GM18520 (cell line): ENCODE data around the gene LPAR2.
A peak's percentile ranks its signal among the peaks of the same experiment; 100 is the strongest.
"Not testable (repeated sequence)": the region's sequence is repeated elsewhere in the genome, so short reads cannot be mapped to it uniquely, and the experiment has no call there.

Experiments
- ATAC-seq: cut with Tn5 transposase; IDR thresholded peaks from one replicate; pipeline ENCODE4 v1.9.1; 2021; ENCODE audit not compliant: unreplicated experiment

Gene LPAR2

DNA sequence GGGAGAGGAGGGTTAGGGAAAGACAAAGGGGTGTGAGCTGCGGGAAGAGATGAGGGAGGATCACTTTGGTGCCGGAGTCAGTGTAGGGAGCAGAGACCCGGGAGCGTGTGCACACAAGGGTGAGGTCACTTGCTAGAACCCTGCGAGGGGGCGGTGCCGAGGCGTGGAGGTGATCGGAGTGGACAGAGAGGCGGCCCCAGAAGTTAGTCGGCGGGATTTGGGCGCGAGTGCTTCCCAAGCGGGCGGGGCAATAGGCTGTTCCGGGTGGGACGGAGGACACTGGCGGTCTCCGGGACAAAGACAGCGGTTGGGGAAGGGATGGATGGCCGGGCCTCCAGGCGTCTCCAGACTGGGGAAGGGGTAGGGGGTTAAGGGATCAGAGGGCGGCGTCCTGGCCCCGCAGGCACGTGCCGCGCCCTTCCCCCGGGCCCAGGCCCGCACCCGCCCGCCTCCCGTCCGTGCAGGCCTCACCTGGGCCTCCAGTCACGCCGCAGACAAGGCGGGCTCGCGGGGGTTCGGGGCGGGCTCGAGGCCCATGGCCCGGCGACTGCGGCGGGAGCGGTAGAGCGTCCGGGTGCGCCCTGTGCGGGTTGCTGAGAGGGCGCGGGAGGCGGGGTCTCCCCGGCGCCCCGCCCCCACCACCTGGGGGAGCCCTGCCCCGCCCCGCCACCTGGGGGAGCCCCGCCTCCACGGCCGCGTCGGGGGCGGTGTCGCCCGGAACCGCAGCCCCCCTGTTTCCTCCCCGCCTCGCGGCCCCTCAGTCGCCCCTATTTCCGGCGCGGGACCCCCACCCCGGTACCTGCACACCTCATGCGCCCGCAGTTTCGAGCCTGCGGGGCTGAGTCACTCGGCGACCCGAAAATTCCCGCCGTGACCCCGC is at the start of gene LPAR2:
TSS of gene LPAR2 (minus strand) at position 600 of the 880 bp plus-strand sequence. CDS start 945 bp downstream, outside the sequence.
- peak; percentile 47 for ATAC-seq

DNA sequence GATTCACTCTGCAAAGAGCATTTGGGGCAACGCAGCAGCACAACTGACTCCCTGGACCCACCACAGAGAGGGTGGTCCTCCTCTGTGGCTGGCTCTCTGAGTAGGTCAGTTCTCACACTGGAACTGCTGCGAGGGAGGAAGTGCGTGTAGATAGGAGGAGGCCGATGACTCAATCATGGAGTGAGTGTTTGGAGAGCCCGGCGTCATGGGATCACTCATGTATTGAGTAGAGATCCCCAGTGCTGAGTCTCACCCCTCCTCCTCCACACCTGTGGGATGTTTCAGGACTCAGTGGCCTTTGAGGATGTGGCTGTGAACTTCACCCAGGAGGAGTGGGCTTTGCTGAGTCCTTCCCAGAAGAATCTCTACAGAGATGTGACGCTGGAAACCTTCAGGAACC is 49.6 kb upstream of the LPAR2 start:
- ATAC-seq: no peak

DNA sequence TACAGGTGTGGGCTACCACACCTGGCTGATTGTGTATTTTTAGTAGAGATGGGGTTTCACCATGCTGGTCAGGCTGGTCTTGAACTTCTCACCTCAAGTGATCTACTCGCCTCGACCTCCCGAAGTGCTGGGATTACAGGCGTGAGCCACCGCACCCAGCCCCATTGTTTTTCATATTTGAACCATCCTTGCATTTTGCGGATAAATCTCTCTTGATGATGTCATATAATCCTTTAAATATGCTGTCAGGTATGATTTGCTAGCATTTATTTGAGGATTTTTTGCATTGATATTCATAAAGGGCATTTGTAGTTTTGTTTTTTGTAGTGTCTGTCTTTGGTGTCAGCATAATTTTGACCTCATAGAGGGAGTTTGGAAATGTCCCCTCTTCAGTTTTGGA is 46.3 kb upstream of the LPAR2 start:
- ATAC-seq: no peak

DNA sequence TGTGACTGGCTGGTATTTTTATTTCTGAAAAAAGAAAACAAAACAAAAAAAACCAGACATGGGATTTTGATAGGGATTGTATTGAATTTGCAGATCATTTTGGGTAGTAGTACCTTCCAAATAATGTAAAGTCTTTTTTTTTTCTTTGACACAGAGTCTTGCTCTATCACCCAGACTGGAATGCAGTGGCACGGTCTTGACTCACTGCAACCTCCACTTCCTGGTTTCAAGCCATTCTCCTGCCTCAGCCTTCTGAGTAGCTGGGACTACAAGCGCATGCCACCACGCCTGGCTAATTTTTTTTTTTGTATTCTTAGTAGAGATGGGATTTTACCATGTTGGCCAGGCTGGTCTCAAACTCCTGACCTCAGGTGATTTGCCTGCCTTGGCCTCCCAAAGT is 44.8 kb upstream of the LPAR2 start:
- ATAC-seq: no peak

DNA sequence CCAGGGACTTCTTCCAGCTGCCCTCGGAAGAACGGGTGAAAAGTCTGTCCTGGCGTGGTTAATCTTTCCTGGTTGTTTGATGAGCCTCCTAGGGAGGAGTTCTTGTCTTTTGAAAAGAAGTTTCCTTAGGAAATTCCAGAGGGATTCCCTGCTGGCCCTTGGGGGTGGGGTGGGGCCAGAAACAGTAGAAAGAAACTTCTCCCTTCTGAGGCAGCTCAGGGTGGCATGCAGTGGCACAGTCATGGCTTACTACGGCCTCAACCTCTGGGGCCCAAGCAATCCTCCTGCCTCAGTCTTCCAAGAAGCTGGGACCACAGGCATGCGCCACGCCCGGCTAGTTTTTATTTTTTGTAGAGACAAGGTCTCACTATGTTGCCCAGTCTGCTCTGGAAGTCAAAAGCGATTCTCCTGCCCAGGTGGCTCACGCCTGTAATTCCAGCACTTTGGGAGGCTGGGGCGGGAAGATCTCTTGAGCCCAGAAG is 42.1 kb upstream of the LPAR2 start:
- no peak for ATAC-seq

DNA sequence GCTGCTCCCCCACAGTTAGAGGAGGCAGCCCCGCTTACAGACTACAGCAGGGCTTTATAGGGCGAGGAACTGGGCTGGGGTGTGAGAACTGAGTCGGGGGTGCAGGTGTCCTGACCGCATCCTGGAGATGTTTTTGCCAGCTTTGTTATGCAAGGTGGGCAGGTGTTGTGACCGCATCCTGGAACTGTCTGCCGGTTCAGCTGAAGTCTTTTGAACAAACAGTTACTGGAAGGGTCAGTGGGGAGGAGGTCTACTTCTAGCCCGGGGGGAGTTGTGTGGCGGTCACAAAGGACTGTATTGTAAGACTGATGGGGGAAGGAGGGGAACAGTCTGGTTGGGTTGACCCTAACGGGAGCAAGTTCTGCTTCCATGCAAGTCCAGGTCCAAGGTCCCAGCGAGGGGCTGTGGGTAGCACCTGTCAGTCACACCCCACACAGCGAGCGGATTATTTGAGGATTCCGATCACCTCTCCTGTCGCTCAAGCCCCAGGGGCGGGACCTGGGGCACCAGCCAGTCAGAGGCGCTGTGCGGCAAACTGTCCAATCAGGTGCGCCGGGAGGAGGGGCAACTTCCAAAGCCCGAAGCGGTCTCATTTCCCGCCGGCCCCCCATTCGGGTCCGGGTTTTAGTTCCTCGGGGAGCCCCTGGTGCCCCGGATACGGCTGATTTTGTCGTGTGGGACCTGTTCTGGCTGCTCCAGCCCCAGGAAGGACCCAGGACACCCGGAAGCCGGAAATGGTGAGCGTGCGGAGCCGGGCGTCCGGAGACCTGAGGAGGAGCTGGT is 40.4 kb upstream of the LPAR2 start, which contains the start of gene ZNF101:
TSS of gene ZNF101 (plus strand) at position 610 of the 783 bp plus-strand sequence. CDS start at position 735, 125 bp downstream.
- ATAC-seq: peak; percentile 67

DNA sequence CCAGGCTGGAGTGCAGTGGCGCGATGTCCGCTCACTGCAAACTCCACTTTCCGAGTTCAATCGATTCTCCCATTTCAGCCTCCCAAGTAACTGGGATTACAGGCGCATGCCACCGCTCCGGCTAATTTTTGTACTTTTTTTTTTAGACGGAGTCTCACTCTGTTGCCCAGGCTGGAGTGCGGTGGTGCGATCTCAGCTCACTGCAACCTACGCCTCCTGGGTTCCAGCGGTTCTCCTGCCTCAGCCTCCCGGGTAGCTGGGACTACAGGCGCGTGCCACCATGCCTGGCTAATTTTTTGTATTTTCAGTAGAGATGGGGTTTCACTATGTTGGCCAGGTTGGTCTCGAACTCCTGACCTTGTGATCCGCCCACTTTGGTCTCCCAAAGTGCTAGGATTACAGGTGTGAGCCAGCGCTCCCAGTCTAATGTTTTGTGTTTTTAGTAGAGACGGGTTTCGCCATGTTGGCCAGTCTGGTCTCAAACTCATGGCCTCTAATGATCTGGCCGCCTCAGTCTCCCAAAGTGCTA is 37.5 kb upstream of the LPAR2 start:
- ATAC-seq: not testable (repeated sequence)

DNA sequence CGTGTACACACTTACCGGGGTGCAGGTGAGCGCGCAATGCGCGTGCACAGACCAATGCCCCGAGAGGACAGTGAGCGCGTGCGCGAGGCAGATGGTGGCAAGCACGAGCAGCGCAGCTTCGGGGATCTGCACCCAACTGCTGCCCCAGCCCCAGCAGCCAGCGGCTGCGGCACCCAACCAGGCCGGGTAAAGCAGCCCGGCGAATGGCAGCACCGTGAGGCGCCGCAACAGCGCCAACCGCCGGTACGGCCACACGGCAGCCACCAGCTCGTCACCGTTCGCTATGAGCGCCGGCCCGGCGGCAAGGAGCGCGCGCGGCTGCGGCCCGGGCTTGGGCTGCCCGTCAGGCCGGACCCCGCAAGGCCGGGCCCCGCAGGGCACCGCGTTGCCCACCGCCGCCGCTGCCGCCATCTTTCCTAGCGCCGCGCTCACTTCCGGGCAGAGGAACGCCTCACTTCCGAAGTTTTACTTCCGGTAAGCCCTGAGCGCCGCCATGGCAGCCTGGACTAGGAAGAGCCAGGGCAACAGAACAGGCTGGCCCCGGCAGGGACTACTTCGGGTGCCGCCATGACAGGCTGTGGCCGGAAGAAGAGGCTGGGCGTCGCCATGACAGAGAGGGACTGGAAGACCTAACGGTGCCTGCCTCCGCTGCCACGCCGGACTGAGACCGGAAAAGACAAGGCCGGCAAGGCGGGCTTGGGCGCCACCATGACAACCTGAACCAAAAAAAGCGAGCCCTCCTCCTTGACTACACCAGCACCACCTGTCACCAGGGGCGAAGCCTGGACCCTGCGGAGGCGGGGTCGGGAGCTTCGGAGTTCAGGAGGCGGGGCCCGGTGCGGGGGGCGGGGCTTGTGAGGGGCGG is 35.5 kb upstream of the LPAR2 start, which contains the start of gene ATP13A1:
TSS of gene ATP13A1 (minus strand) at position 421 of the 865 bp plus-strand sequence. CDS start at position 411, 10 bp downstream.
- peak; percentile 54 for ATAC-seq

DNA sequence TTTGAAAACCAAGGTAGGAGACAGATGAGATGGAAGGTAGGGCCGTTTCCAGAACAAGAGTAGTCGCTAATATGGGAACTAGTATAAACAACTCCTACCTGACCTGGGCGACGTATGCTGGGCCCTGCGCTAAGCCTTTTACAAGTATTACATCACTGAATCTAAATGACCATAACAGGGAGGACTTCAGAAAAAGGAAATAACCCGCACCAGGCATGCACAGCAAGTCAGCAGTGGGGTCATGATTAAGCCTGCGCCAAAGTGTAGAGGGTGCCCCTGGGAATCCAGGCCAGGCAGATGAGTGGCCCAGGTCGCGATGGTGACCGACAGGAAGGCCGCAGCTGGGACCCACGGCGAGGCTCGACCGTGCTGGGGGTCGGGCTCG is 34.8 kb upstream of the LPAR2 start:
- no peak for ATAC-seq

DNA sequence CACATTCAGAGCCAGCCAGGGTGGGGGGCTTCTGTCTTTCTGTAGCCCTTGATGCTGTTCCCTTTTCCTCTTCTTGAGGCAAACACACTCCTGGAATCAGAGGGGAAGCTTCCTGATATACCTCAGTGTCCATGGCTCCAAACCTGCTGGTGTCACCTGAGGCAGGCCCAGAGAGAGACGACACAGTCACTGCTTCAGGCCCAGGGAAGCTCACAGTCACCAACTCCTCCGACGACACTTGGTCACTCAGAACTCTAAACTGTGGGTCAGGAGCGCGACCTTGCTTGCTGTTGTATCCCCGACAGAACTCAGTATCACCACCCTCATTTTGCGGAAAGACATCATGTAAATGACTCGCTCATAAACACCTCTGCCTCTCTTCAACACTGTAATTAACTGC is 34.3 kb upstream of the LPAR2 start:
- no peak for ATAC-seq

DNA sequence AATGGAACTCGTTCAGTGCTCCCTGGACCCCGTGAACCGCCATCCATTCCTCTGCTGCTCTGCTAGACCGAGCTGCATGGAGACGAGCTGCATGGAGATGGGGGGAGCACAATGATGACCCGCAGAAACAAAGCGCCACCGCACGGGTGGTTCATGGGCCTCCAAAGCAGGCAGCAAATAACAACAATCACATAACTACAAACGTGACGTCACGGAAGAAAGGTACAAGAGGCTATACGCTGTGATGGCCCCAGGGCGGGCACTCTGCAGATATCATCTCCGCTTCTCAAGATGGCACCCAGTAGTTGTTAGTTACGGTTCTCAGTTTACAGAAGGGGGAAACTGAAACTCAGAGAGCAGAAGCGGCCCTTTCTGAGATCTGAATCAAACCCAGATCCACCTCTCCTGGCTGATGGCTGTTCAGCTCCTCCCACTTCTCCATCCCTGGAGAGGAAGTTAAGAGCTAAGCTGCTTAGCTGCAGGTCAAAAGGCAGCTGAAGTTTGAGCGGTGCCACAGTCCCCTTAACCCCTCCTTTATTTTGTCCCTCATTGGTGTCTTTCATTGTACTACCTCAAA is 33.7 kb upstream of the LPAR2 start:
- peak; percentile 34 for ATAC-seq

DNA sequence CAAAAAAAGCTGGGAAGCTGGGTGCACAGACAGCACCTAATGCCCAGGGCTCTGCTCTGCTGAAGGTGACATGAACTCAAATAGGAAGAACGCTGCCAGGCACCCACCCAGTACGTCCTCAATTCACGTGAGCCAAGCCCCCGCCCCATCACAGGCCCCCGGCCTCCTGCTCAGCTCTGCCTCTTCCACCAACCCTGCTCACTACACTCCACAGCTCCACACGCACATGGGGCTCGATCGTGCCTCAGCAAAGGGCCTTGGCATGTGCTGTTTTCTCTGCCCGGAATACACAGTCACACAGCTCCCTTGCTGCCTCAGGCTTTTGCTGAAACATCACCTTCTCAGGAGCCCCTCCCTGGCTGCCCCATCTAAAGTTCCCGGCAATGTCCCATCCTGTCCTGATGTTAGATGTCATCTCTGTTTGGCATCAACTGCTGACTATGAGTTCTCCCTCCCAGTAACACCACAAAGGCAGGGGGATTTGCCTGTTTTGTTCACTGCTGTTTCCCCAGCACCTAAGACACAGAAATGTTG is 33.2 kb upstream of the LPAR2 start:
- ATAC-seq: no peak

DNA sequence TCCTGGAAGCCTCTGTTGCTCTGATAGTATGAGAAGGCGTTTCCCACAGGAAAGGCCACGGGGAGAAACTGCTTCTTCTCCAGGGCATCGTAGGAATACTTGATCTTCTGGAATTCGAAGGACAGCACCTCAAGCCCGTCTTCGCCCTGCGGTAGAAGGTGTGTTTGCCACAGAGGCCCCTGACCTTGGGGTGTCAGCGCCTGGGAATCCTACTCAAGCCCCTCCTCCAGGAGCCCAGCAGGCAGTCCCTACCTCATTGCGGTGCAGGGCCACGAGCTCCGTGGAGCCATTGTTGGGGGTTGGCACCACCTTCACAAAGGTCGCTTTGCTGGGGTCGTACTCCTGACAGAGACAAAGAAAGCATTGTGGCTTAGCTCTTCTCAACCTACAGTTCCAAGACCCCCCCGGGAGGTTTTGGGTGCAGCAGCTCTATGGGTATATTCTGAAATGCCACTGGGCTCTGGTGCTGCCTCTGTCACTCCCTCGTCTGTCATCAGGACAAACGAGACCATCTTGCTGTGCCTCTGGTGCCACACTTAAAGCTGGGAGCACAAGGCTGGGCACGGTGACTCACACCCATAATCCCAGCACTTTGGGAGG is 31.7 kb upstream of the LPAR2 start:
- ATAC-seq: no peak

DNA sequence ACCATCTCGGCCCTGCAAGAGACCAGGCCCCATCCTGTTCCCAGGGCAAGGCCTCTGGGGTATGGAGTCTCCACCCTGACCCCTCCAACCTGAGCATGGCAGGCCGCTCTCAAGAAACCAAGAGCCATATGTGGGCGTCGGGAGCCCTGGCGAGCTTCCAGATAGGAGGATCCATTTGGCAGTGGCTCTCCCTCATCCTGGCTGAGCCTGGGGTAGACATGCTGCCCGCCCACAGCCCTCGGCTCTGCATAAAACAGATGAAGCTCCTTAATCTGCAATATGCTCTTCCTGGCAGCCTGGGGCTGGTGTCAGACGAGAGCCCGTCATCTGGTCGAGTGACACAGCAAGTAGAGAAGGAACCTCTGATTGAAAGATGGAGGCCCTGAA is 29.4 kb upstream of the LPAR2 start:
- no peak for ATAC-seq

DNA sequence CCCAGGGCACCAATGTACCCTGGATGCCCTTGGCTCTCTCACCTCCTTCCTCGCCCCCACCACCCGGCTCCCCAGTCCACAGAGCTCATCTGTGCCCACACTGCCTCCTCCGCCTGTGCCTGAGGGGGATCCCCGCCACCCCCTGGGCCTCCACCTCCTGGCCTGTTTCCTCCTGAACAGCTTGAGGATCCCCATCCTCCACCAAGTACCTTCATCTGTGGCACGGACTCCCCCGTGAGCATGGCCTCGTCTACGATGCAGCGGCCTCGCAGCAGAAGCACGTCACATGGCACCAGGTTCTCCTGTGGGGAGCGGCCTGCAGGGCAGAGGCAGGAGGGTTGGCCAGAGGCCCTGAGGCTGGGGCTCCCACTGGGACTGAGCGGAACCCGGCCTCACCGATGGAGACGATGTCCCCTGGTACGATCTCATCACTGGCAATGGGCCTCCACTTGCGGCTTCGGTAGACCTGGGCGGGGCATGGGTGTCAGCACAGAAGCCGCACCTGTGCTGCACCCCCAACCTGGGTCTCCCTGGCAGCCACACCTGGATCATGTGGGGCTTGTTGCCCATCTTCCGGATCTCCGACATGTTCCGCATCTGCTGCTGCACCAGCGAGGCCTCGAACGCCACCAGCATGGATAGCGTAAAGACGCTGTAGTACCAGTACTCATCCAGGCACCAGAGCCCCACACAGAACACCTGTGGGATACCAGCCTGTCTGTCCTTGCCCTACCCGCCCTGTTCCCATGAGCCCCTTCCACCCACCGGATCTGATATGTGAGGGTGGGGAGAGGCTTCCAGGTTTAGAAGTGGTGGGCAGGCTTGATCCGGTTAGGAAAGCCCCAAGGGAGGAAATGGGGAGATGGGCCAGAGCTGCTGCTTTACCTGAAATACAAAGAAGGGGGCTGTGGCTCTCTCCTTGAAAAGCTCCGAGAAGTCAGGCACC is 28.7 kb upstream of the LPAR2 start:
- no peak for ATAC-seq

DNA sequence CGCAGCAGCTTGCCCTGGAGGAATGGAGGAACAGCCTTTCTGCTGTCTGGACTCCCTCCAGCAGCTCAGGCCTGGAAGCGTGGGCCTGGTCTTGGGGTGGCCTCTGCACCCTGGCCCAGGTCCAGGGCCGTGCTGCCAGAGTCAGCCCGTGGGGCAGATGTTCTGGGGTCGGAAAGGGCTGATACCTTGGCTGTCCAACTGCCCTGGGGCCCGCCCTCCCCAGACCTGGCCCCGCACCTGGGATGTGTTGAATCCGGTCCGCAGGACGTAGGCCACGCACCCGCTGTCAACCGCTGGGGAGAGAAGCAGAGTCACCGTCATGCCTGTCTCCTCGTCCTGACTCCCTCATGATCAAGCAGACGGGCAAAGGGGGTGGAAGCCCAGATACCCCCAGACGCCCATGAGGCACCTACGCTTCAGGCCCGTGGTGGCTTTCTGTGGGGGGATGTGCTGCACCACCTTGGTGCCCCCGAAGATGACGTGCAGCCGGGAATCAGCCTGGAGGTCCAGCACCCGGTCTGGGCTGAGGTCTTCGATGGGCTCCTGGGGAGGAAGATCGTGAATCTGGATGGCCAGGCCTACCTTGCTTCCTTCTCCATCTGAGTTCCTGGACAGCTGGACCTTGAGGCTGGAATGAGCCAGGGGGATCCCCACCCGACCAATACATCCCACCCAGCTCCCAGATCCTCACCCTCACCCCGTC is 27.8 kb upstream of the LPAR2 start:
- ATAC-seq: no peak

DNA sequence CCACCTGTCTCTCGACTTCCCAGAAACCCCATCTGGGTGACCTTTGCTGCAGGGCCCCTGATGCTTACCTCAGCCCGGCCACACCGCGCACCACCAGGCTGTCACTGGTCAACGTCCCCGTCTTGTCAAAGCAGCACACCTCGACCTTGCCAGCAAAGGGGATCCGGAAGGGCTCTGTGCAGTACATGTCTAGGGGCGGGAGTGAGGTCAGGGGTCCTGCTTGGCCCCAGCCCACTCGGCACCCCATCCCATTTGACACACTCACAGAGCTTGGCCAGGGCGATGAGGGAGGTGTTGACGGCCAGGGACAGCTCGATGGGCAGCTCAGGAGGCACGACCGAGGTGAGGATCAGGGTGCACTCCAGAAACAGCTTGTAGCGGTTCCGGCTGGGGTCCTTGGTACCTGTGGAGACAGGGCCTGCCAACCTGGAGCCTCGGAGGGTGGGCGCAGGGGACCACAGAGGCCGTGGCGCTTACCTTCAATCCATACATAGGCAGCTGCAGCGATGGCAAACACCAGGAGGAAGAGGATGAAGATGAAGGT is 27.1 kb upstream of the LPAR2 start:
- ATAC-seq: no peak
